GM12801 (cell line): ENCODE data around the gene RPL13A.

Experiments used
- CTCF ChIP-seq: IDR thresholded peaks from one replicate; pipeline ENCODE4 v1.5.1; 2011; ENCODE audit warnings: control low read depth; ENCODE audit not compliant: insufficient read length; ENCODE audit errors: extremely low read depth

Gene RPL13A

GRCh38 chr19:49479975-49480628 is 7.3 kb upstream of the RPL13A start:
- TF ChIP-seq CTCF: no peak

- TF ChIP-seq CTCF: no peak
Observed at GRCh38 chr19:49481020-49481683, 6.3 kb upstream of the RPL13A start.

- no peak for TF ChIP-seq CTCF
Observed at GRCh38 chr19:49486232-49486631, 1.2 kb upstream of the RPL13A start.

GRCh38 chr19:49486710-49487276 is 615 bp upstream of the RPL13A start:
- no peak for TF ChIP-seq CTCF

GRCh38 chr19:49488046-49488862 is 846 bp downstream of the RPL13A start:
- TF ChIP-seq CTCF: no peak

GRCh38 chr19:49488863-49489537 is 1.6 kb downstream of the RPL13A start:
- TF ChIP-seq CTCF: no peak
